ENCODE measurements around the gene ECI2. TPM values are rescaled to one million over a fixed set of nuclear protein-coding genes. Genes with fewer than 3 reads are reported as not detected.
A peak's percentile ranks its signal among the peaks of the same experiment; 100 is the strongest.

The ECI2 gene
- total RNA-seq, 1 experiment from 2014 or later, result 24.6 TPM

GRCh38 chr6:4074478-4075235 is 60.7 kb downstream of the ECI2 start:
- Histone ChIP-seq H3K36me3 (ENCODE audit: control insufficient read depth, insufficient read depth, low read length) (no peaks in the 10 kb centered on the region), H3K4me3 (ENCODE audit: low read depth, low read length) (no peak overlapping the region), H3K9me3 (no peaks in the 10 kb centered on the region), H3K27me3 (replicated peaks; ENCODE audit: control insufficient read depth, insufficient read depth, low read length) (no peaks in the 10 kb centered on the region), H3K4me1 (no peaks in the 10 kb centered on the region)
- Mint-ChIP-seq H3K27ac (ENCODE audit: unreplicated experiment) (no peak overlapping the region), H3K27me3 (ENCODE audit: insufficient read depth, unreplicated experiment) (no peaks in the 10 kb centered on the region), H3K36me3 (ENCODE audit: insufficient read depth, unreplicated experiment) (no peaks in the 10 kb centered on the region), H3K4me1 (ENCODE audit: low read depth, unreplicated experiment) (peaks cover 6% of the 10 kb centered on the region), H3K9me3 (ENCODE audit: unreplicated experiment) (no peaks in the 10 kb centered on the region), H3K4me3 (ENCODE audit: unreplicated experiment) (no peak overlapping the region)
- BruUV-seq (replicated peaks), result no TSS peak
- CTCF ChIA-PET, result no interaction called here
- DNase-seq, result peak; percentile 24 to 46
- intact Hi-C loops (cut with micrococcal nuclease; ENCODE audit: unreplicated experiment), result loop anchor here (1.0 kb wide), 1 partner anchor 61 kb away; the partner anchor contains the start of gene ECI2
- POLR2A ChIA-PET, result no interaction called here
- TF ChIP-seq CTCF (IDR thresholded peaks at IDR 0.05; ENCODE audit: insufficient read depth in 1 of 2, low read depth in 1 of 2, low read length in 1 of 2, severe bottlenecking in 1 of 2, unreplicated experiment in 1 of 2), result no peak

- no peaks in the 10 kb centered on the region for H3K9me3 ChIP-seq
- peaks cover 11% of the 10 kb centered on the region for H3K36me3 Mint-ChIP-seq (ENCODE audit: insufficient read depth, unreplicated experiment)
- no peak for TF ChIP-seq CTCF (IDR thresholded peaks at IDR 0.05; ENCODE audit: insufficient read depth in 1 of 2, low read depth in 1 of 2, low read length in 1 of 2, severe bottlenecking in 1 of 2, unreplicated experiment in 1 of 2)
- H3K4me1 Mint-ChIP-seq (ENCODE audit: low read depth, unreplicated experiment), result peaks cover 15% of the 10 kb centered on the region
- H3K27ac Mint-ChIP-seq (ENCODE audit: unreplicated experiment), result no peak overlapping the region
- H3K36me3 ChIP-seq (ENCODE audit: control insufficient read depth, insufficient read depth, low read length), result no peaks in the 10 kb centered on the region
- no peaks in the 10 kb centered on the region for H3K27me3 ChIP-seq (replicated peaks; ENCODE audit: control insufficient read depth, insufficient read depth, low read length)
- H3K4me1 ChIP-seq, result no peaks in the 10 kb centered on the region
- CTCF ChIA-PET, result no interaction called here
- no peak overlapping the region for H3K4me3 ChIP-seq (ENCODE audit: low read depth, low read length)
- POLR2A ChIA-PET, result no interaction called here
- no TSS peak for BruUV-seq (replicated peaks)
- no peak for DNase-seq
- H3K9me3 Mint-ChIP-seq (ENCODE audit: unreplicated experiment), result no peaks in the 10 kb centered on the region
- no peaks in the 10 kb centered on the region for H3K27me3 Mint-ChIP-seq (ENCODE audit: insufficient read depth, unreplicated experiment)
- intact Hi-C loops (cut with micrococcal nuclease; ENCODE audit: unreplicated experiment), result no loop called here
- no peak overlapping the region for H3K4me3 Mint-ChIP-seq (ENCODE audit: unreplicated experiment)
Observed at GRCh38 chr6:4071330-4071729, 64.0 kb downstream of the ECI2 start.

- ChIA-PET POLR2A (no interaction called here), CTCF (no interaction called here)
- peaks cover 9% of the 10 kb centered on the region for H3K4me1 Mint-ChIP-seq (ENCODE audit: low read depth, unreplicated experiment)
Observed at GRCh38 chr6:4069199-4069598, 66.2 kb downstream of the ECI2 start.

More at GRCh38 chr6:4069199-4069598, 66.2 kb downstream of the ECI2 start:
- H3K27me3 ChIP-seq (replicated peaks; ENCODE audit: control insufficient read depth, insufficient read depth, low read length), result no peaks in the 10 kb centered on the region
- TF ChIP-seq CTCF (IDR thresholded peaks at IDR 0.05; ENCODE audit: insufficient read depth in 1 of 2, low read depth in 1 of 2, low read length in 1 of 2, severe bottlenecking in 1 of 2, unreplicated experiment in 1 of 2), result no peak
- H3K4me3 Mint-ChIP-seq (ENCODE audit: unreplicated experiment), result no peak overlapping the region
- H3K4me3 ChIP-seq (ENCODE audit: low read depth, low read length), result no peak overlapping the region
- H3K27ac Mint-ChIP-seq (ENCODE audit: unreplicated experiment), result no peak overlapping the region
- H3K27me3 Mint-ChIP-seq (ENCODE audit: insufficient read depth, unreplicated experiment), result no peaks in the 10 kb centered on the region
- no peaks in the 10 kb centered on the region for H3K4me1 ChIP-seq
- peaks cover 32% of the 10 kb centered on the region for H3K36me3 Mint-ChIP-seq (ENCODE audit: insufficient read depth, unreplicated experiment)
- intact Hi-C loops (cut with micrococcal nuclease; ENCODE audit: unreplicated experiment), result no loop called here
- no peaks in the 10 kb centered on the region for H3K9me3 ChIP-seq
- H3K9me3 Mint-ChIP-seq (ENCODE audit: unreplicated experiment), result no peaks in the 10 kb centered on the region
- DNase-seq, result no peak
- no TSS peak for BruUV-seq (replicated peaks)
- no peaks in the 10 kb centered on the region for H3K36me3 ChIP-seq (ENCODE audit: control insufficient read depth, insufficient read depth, low read length)
